Loucy (cell line): ENCODE results near the gene DIRAS2.
"Not testable (repeated sequence)": the region's sequence is repeated elsewhere in the genome, so short reads cannot be mapped to it uniquely, and the experiment has no call there.

Source experiments
- H2AFZ ChIP-seq: fragments of 200-600 bp; sonication (generic); 2 replicates; pipeline ENCODE4 v1.6.0; 2016; ENCODE audit warnings: antibody characterized with exemption, mild to moderate bottlenecking, low read length, moderate library complexity
- H3F3A ChIP-seq: fragments of 200-600 bp; 2 replicates; pipeline ENCODE4 v1.6.0; 2016; ENCODE audit warnings: antibody characterized with exemption, low read depth, mild to moderate bottlenecking
- H3K27me3 ChIP-seq: fragments of 200-600 bp; sonication (generic); 2 replicates; pipeline ENCODE4 v1.6.1; 2014; ENCODE audit warnings: low read length, mild to moderate bottlenecking; ENCODE audit not compliant: insufficient read depth, poor library complexity, severe bottlenecking
- H3K36me3 ChIP-seq: fragments of 200-600 bp; sonication (generic); 2 replicates; pipeline ENCODE4 v1.6.1; 2016; ENCODE audit warnings: low read length; ENCODE audit not compliant: insufficient read depth
- H3K4me1 ChIP-seq: fragments of 200-600 bp; sonication (generic); 2 replicates; pipeline ENCODE4 v1.5.1; 2014; ENCODE audit warnings: low read length, mild to moderate bottlenecking; ENCODE audit not compliant: insufficient read depth, poor library complexity, severe bottlenecking
- H3K4me2 ChIP-seq: fragments of 200-600 bp; sonication (generic); 2 replicates; pipeline ENCODE4 v1.6.0; 2014; ENCODE audit warnings: antibody characterized with exemption, low read length, low read depth, mild to moderate bottlenecking; ENCODE audit not compliant: poor library complexity, severe bottlenecking
- H3K4me3 ChIP-seq: fragments of 200-600 bp; sonication (generic); 2 replicates; pipeline ENCODE4 v1.5.1; 2014; ENCODE audit warnings: low read length, mild to moderate bottlenecking, mixed read lengths; ENCODE audit not compliant: poor library complexity, severe bottlenecking
- H3K79me2 ChIP-seq: fragments of 200-600 bp; sonication (generic); 2 replicates; pipeline ENCODE4 v1.6.1; 2014; ENCODE audit warnings: low read length; ENCODE audit not compliant: insufficient read depth
- H3K9ac ChIP-seq: fragments of 200-600 bp; sonication (generic); 2 replicates; pipeline ENCODE4 v1.6.0; 2014; ENCODE audit warnings: mild to moderate bottlenecking, low read depth, low read length, moderate library complexity; ENCODE audit not compliant: poor library complexity, severe bottlenecking
- H3K9me2 ChIP-seq: fragments of 200-600 bp; sonication (generic); replicated peaks from 2 replicates; pipeline ENCODE4 v1.6.1; 2016; ENCODE audit warnings: low read depth, low read length, mixed read lengths
- H3K9me3 ChIP-seq: fragments of 200-600 bp; sonication (generic); 2 replicates; pipeline ENCODE4 v1.6.1; 2014; ENCODE audit warnings: mild to moderate bottlenecking, antibody characterized with exemption, low read length, low read depth; ENCODE audit not compliant: insufficient read depth
- H4K20me1 ChIP-seq: fragments of 200-600 bp; sonication (generic); 2 replicates; pipeline ENCODE4 v1.6.0; 2014; ENCODE audit warnings: antibody characterized with exemption, low read length, mild to moderate bottlenecking; ENCODE audit not compliant: insufficient read depth, poor library complexity, severe bottlenecking
- CTCF ChIP-seq: fragments of 200-600 bp; sonication (generic); conservative IDR thresholded peaks from 2 replicates; pipeline ENCODE4 v1.5.1; 2014; ENCODE audit warnings: mild to moderate bottlenecking, antibody characterized with exemption, low read length
- EZH2phosphoT487 ChIP-seq: fragments of 200-600 bp; IDR thresholded peaks from 2 replicates; pipeline ENCODE4 v1.6.1; 2018; ENCODE audit warnings: antibody characterized with exemption, mild to moderate bottlenecking, moderate library complexity, borderline replicate concordance

Gene DIRAS2

GRCh38 chr9:90658783-90659182 is 16.2 kb upstream of the DIRAS2 start:
- Histone ChIP-seq H4K20me1 (no peaks in the 10 kb centered on the region), H3K4me1 (no peaks in the 10 kb centered on the region), H2AFZ (no peak overlapping the region), H3K9ac (no peak overlapping the region), H3F3A (no peaks in the 10 kb centered on the region), H3K4me2 (no peak overlapping the region), H3K4me3 (no peak overlapping the region), H3K27me3 (no peaks in the 10 kb centered on the region), H3K9me3 (no peaks in the 10 kb centered on the region), H3K9me2 (no peaks in the 10 kb centered on the region), H3K79me2 (no peaks in the 10 kb centered on the region), H3K36me3 (no peaks in the 10 kb centered on the region)
- no peak for TF ChIP-seq CTCF
- TF ChIP-seq EZH2phosphoT487: no peak

- Histone ChIP-seq H3K4me1 (no peaks in the 10 kb centered on the region), H3F3A (no peaks in the 10 kb centered on the region), H3K4me3 (no peak overlapping the region), H4K20me1 (no peaks in the 10 kb centered on the region), H2AFZ (no peak overlapping the region), H3K27me3 (no peaks in the 10 kb centered on the region), H3K36me3 (no peaks in the 10 kb centered on the region), H3K9ac (no peak overlapping the region), H3K4me2 (no peak overlapping the region), H3K9me3 (no peaks in the 10 kb centered on the region), H3K9me2 (no peaks in the 10 kb centered on the region), H3K79me2 (no peaks in the 10 kb centered on the region)
- TF ChIP-seq EZH2phosphoT487 (no peak), CTCF (no peak)
Observed at GRCh38 chr9:90658181-90658580, 15.6 kb upstream of the DIRAS2 start.

- H3K79me2 ChIP-seq, H3K36me3 ChIP-seq, H3K4me1 ChIP-seq, H3F3A ChIP-seq, H3K9me3 ChIP-seq, H3K4me2 ChIP-seq, H3K27me3 ChIP-seq, H3K9me2 ChIP-seq, H3K9ac ChIP-seq, H4K20me1 ChIP-seq, H2AFZ ChIP-seq, H3K4me3 ChIP-seq: not testable (repeated sequence)
Observed at GRCh38 chr9:90656876-90657275, 14.3 kb upstream of the DIRAS2 start.

- no peak overlapping the region for H3K4me3 ChIP-seq
- H3K4me1 ChIP-seq: no peaks in the 10 kb centered on the region
- TF ChIP-seq CTCF (no peak), EZH2phosphoT487 (no peak)
- no peak overlapping the region for H3K4me2 ChIP-seq
- no peaks in the 10 kb centered on the region for H3K9me3 ChIP-seq
- H3K27me3 ChIP-seq: no peaks in the 10 kb centered on the region
- H3K79me2 ChIP-seq: no peaks in the 10 kb centered on the region
- H3K9me2 ChIP-seq: no peaks in the 10 kb centered on the region
- H4K20me1 ChIP-seq: no peaks in the 10 kb centered on the region
- no peaks in the 10 kb centered on the region for H3F3A ChIP-seq
- no peaks in the 10 kb centered on the region for H3K36me3 ChIP-seq
- no peak overlapping the region for H2AFZ ChIP-seq
- no peak overlapping the region for H3K9ac ChIP-seq
Observed at GRCh38 chr9:90651246-90651645, 8.6 kb upstream of the DIRAS2 start.
